Breast epithelium (tissue), 3 donors: ENCODE measurements around the gene TSPAN32.

Experiments used
- CTCF ChIP-seq, 3 donors: fragments of 450-650 bp; IDR thresholded peaks; one replicate each; pipeline ENCODE4 v1.5.1; 2016 to 2017; ENCODE audit warnings: antibody characterized with exemption in 3 of 3, mild to moderate bottlenecking in 3 of 3, moderate library complexity in 3 of 3
- POLR2A ChIP-seq: fragments of 450-650 bp; IDR thresholded peaks from one replicate; pipeline ENCODE4 v1.6.1; 2016; ENCODE audit warnings: antibody characterized with exemption, mild to moderate bottlenecking, moderate library complexity
- POLR2AphosphoS5 ChIP-seq, 3 donors: sonication (generic); formaldehyde crosslinking; IDR thresholded peaks; one replicate each; pipeline ENCODE4 v1.6.1; 2017; ENCODE audit warnings: antibody characterized with exemption in 3 of 3

- TF ChIP-seq CTCF (IDR thresholded peaks at IDR 0.05) (no peak), POLR2A (no peak), POLR2AphosphoS5 (IDR thresholded peaks at IDR 0.05) (no peak)
These were observed 47.2 kb downstream of the TSPAN32 start for GRCh38 chr11:2348986-2349385.
